HPDE6-E6E7 (cell line): ENCODE results near the gene CFAP300.

Experiments
- DNase-seq: peaks from one replicate; pipeline ENCODE4 v3.0.0; 2011; ENCODE audit warnings: missing footprints; ENCODE audit errors: extremely low spot score

The CFAP300 gene

GRCh38 chr11:102071497-102072472 is 24.5 kb downstream of the CFAP300 start:
- no peak for DNase-seq

- DNase-seq = no peak
These were observed 26.0 kb downstream of the CFAP300 start for GRCh38 chr11:102073253-102073652.

GRCh38 chr11:102079625-102080024 is 32.4 kb downstream of the CFAP300 start:
- DNase-seq = peak; percentile 38

GRCh38 chr11:102081313-102081712 is 34.1 kb downstream of the CFAP300 start:
- DNase-seq = no peak

GRCh38 chr11:102085864-102086551 is 38.8 kb downstream of the CFAP300 start:
- peak; percentile 31 for DNase-seq

- DNase-seq = no peak
These were observed 49.9 kb downstream of the CFAP300 start for GRCh38 chr11:102097186-102097585.

- DNase-seq = no peak
These were observed 52.5 kb downstream of the CFAP300 start for GRCh38 chr11:102099755-102100154.

GRCh38 chr11:102108734-102109440 is 61.6 kb downstream of the CFAP300 start:
- DNase-seq = no peak

GRCh38 chr11:102109896-102110760 is 62.9 kb downstream of the CFAP300 start, which contains the start of gene YAP1:
TSS of gene YAP1 (plus strand) at chr11:102110447. CDS start at chr11:102110849, 402 bp downstream.
- peak; percentile 48 for DNase-seq

GRCh38 chr11:102110761-102111010 is 63.4 kb downstream of the CFAP300 start:
- no peak for DNase-seq

- peak; percentile 58 for DNase-seq
These were observed 64.0 kb downstream of the CFAP300 start for GRCh38 chr11:102111011-102111786.

- DNase-seq = peak; percentile 77
These were observed 64.7 kb downstream of the CFAP300 start for GRCh38 chr11:102111787-102112508.

GRCh38 chr11:102112509-102112821 is 65.2 kb downstream of the CFAP300 start:
- DNase-seq = no peak

GRCh38 chr11:102114032-102114431 is 66.8 kb downstream of the CFAP300 start:
- no peak for DNase-seq

- no peak for DNase-seq
These were observed 68.3 kb downstream of the CFAP300 start for GRCh38 chr11:102115557-102115956.

GRCh38 chr11:102116453-102117205 is 69.4 kb downstream of the CFAP300 start:
- no peak for DNase-seq

GRCh38 chr11:102117472-102118113 is 70.4 kb downstream of the CFAP300 start:
- no peak for DNase-seq

- no peak for DNase-seq
These were observed 71.7 kb downstream of the CFAP300 start for GRCh38 chr11:102118937-102119336.

- DNase-seq = no peak
These were observed 72.8 kb downstream of the CFAP300 start for GRCh38 chr11:102119997-102120396.
